ENCODE data around the gene ECE2.

DNA sequence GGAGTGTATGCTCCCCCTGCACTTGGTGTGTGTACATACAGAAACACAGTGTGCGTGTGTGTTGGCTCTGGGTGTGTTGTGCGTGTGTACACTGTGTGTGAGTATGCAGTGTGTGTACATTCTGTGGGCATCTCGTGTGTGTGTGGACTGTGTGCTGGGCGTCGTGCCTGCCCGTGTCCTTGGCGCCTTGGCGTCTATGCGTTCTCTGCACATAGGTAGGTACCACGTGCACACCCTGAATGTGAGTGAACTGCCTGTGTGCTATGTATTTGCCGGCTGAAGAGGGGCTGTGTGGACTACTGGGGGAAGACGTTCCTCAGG, 481 bp upstream of the ECE2 start:
- TF ChIP-seq, protein P1, sequence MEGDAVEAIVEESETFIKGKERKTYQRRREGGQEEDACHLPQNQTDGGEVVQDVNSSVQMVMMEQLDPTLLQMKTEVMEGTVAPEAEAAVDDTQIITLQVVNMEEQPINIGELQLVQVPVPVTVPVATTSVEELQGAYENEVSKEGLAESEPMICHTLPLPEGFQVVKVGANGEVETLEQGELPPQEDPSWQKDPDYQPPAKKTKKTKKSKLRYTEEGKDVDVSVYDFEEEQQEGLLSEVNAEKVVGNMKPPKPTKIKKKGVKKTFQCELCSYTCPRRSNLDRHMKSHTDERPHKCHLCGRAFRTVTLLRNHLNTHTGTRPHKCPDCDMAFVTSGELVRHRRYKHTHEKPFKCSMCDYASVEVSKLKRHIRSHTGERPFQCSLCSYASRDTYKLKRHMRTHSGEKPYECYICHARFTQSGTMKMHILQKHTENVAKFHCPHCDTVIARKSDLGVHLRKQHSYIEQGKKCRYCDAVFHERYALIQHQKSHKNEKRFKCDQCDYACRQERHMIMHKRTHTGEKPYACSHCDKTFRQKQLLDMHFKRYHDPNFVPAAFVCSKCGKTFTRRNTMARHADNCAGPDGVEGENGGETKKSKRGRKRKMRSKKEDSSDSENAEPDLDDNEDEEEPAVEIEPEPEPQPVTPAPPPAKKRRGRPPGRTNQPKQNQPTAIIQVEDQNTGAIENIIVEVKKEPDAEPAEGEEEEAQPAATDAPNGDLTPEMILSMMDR (conservative IDR thresholded peaks at IDR 0.05; ENCODE audit: low read length), result no peak
- no peak for TF ChIP-seq EZH2phosphoT487 (IDR thresholded peaks at IDR 0.05; ENCODE audit: borderline replicate concordance, low read depth, low read length)

Data from OCI-LY7 (cell line).